GM10266 (cell line): ENCODE results near the gene AFF3.
A peak's percentile ranks its signal among the peaks of the same experiment; 100 is the strongest.

Experiments used
- DNase-seq: peaks from one replicate; pipeline ENCODE4 v3.0.0; 2012; ENCODE audit errors: extremely low spot score
- TF ChIP-seq, protein P1 (sequence below): IDR thresholded peaks from 2 replicates; pipeline ENCODE4 v1.5.1; 2012; ENCODE audit warnings: mild to moderate bottlenecking, low read depth; ENCODE audit not compliant: control insufficient read depth, insufficient read depth; ENCODE audit errors: missing control alignments

Gene AFF3

GRCh38 chr2:100136310-100136709 lies 6.1 kb downstream of the AFF3 start:
- TF ChIP-seq, protein P1, sequence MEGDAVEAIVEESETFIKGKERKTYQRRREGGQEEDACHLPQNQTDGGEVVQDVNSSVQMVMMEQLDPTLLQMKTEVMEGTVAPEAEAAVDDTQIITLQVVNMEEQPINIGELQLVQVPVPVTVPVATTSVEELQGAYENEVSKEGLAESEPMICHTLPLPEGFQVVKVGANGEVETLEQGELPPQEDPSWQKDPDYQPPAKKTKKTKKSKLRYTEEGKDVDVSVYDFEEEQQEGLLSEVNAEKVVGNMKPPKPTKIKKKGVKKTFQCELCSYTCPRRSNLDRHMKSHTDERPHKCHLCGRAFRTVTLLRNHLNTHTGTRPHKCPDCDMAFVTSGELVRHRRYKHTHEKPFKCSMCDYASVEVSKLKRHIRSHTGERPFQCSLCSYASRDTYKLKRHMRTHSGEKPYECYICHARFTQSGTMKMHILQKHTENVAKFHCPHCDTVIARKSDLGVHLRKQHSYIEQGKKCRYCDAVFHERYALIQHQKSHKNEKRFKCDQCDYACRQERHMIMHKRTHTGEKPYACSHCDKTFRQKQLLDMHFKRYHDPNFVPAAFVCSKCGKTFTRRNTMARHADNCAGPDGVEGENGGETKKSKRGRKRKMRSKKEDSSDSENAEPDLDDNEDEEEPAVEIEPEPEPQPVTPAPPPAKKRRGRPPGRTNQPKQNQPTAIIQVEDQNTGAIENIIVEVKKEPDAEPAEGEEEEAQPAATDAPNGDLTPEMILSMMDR: no peak
- DNase-seq: peak; percentile 46

GRCh38 chr2:100135415-100135814 lies 7.0 kb downstream of the AFF3 start:
- TF ChIP-seq, protein P1: no peak

GRCh38 chr2:100130595-100131391 lies 11.6 kb downstream of the AFF3 start:
- no peak for DNase-seq
- TF ChIP-seq, protein P1: no peak

More at GRCh38 chr2:100135415-100135814, 7.0 kb downstream of the AFF3 start:
- no peak for DNase-seq

DNA sequence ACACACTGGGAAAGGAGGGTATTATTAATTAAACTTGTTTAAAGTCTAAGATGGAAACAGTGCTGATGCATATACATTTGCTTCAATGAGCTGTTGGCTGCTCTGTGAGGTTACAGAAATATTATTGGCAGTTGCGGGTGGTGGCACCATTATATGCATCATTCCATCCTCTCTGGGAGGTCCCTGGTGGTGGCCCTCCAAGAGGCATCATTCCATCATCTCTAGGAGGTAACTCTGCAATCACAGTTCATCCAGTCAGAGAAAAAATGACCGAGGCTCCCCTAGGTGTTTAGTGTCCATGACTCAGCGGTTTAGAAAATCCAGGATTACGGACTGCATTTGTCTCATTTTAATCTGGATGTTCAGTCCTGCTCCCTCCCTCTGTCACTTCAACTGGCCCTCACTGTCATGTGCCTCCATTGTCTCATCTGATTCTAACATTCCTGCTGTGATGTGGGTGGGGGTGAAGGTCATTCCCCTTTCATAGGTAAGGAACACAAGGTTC lies 15.4 kb downstream of the AFF3 start:
- DNase-seq: no peak
- TF ChIP-seq, protein P1: no peak

DNA sequence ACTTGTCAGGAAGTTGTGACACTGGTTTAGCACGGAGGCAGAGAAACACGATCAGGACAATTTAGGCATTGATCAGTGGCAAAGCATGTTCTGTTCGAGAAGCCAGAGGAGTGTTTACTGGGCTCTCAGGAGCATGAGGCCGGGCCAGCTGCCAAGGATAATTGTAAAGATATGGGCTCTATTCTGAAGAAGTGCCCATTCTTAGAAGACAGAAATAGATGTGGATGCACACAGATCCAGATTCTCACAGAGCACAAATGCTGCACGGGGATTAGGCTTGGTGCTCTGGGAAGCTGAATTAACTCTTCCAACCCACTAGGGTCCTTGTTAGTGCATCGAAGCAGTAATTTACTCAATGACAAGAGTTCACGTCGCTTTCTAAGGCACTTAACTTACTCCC lies 16.2 kb downstream of the AFF3 start:
- no peak for DNase-seq
- TF ChIP-seq, protein P1: no peak

- DNase-seq: no peak
- TF ChIP-seq, protein P1: no peak
Measured at GRCh38 chr2:100125626-100126025, 16.8 kb downstream of the AFF3 start.

GRCh38 chr2:100124761-100125160 lies 17.6 kb downstream of the AFF3 start:
- TF ChIP-seq, protein P1: no peak
- no peak for DNase-seq
